Astrocyte (in vitro differentiated cells and primary cell): ENCODE results near the gene PTPN6.

Experiments used
- CTCF ChIP-seq: IDR thresholded peaks from 2 replicates; pipeline ENCODE4 v1.5.1; 2011; ENCODE audit warnings: low read depth, mild to moderate bottlenecking, inconsistent platforms, low read length, moderate library complexity; ENCODE audit not compliant: insufficient read depth
- EZH2 ChIP-seq: IDR thresholded peaks from 2 replicates; pipeline ENCODE4 v1.6.1; 2012; ENCODE audit warnings: mild to moderate bottlenecking, low read length, inconsistent platforms; ENCODE audit not compliant: insufficient read depth

- TF ChIP-seq CTCF (no peak), EZH2 (no peak)
These were observed 41.6 kb upstream of the PTPN6 start for GRCh38 chr12:6909421-6910145.
